Measurements from ENCODE around the gene HEXIM2. TPM values are rescaled to one million over a fixed set of nuclear protein-coding genes. Genes with fewer than 3 reads are reported as not detected.

HEXIM2 gene
- total and polyA plus RNA-seq, 2 of the 4 experiments (the other 2 are of a cell fraction): 4.5 to 6.1 TPM

DNA sequence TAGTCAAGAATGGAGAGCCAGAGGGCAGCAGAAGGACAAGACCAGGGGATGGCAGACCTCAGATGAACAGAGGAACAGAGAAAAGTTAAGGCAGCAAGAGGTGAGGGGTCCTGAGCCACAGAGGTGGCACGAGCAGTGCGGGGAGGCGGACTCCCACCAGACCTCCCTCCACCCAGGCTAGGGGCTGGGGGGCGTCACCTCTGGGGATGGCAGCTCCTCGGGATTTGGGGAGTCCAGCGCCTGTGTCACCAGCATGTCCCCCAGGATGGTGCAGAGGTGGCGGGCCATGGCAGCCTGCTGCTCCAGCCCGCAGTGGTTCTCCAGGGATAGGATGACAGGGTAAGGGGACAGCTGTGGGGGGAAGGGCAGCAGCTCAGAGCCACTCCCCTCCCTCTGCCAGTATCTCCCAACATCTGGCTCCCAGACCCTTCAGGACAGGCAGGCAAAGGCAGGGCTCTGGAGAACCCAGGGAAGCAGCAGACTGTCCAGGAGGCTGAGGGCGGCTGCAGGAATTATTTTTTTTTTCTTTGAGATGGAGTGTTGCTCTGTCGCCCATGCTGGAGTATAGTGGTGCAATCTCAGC, 45.1 kb upstream of the HEXIM2 start:
- no peak for ATAC-seq (ENCODE audit: low read depth)
- DNase-seq: no peak
- Histone ChIP-seq H3K56ac (ENCODE audit: extremely low read depth, insufficient read depth, low read length) (no peak overlapping the region), H3K14ac (replicated peaks; ENCODE audit: low read depth, low read length) (no peak overlapping the region; the same call in 1 of the 2 replicates), H3K4me1 (ENCODE audit: control insufficient read depth, insufficient read depth, low read length) (peaks cover 5% of the 10 kb centered on the region; the same call in 1 of the 2 replicates), H3K9me1 (ENCODE audit: insufficient read depth, low read length) (no peaks in the 10 kb centered on the region), H3K9ac (ENCODE audit: low read depth, low read length) (no peak overlapping the region), H3K23ac (ENCODE audit: low read depth, low read length) (no peak overlapping the region), H4K20me1 (ENCODE audit: insufficient read depth, low read length) (no peaks in the 10 kb centered on the region), H3K9me3 (ENCODE audit: control insufficient read depth, insufficient read depth, low read length) (no peaks in the 10 kb centered on the region), H4K5ac (ENCODE audit: low read depth, low read length) (no peak overlapping the region), H3K4me3 (ENCODE audit: insufficient read depth, low read depth, low read length) (no peak overlapping the region), H2BK20ac (ENCODE audit: low read depth, low read length) (no peak overlapping the region), H4K91ac (ENCODE audit: insufficient read depth, low read depth, low read length) (no peak overlapping the region), H3K36me3 (ENCODE audit: control insufficient read depth, insufficient read depth, low read length) (peaks cover 44% of the 10 kb centered on the region), H2BK5ac (ENCODE audit: low read depth, low read length, poor library complexity, severe bottlenecking) (no peak overlapping the region), H2AK9ac (replicated peaks; ENCODE audit: low read depth, low read length, poor library complexity) (peak overlapping the region; percentile 65), H2AK5ac (ENCODE audit: low read depth, low read length) (no peak overlapping the region; the same call in 1 of the 2 replicates), H2BK15ac (ENCODE audit: low read depth, low read length) (no peak overlapping the region; the same call in 2 of the 3 replicates), H4K8ac (ENCODE audit: low read depth in 2 of 2, low read length in 2 of 2) (no peak overlapping the region), H3K4ac (ENCODE audit: low read depth, low read length) (no peak overlapping the region), H3K18ac (ENCODE audit: low read depth, low read length) (no peak overlapping the region), H3K79me1 (ENCODE audit: low read depth in 1 of 2, low read length in 2 of 2) (peaks cover 0 to 3% of the 10 kb centered on the region in 2 experiments; a peak in 1 of 4 replicates), H3K27me3 (ENCODE audit: control insufficient read depth, insufficient read depth, low read length) (no peaks in the 10 kb centered on the region), H2BK120ac (ENCODE audit: low read depth, low read length) (no peak overlapping the region), H3K4me2 (ENCODE audit: low read depth, low read length) (no peak overlapping the region), H3K27ac (ENCODE audit: insufficient read depth, low read length) (no peak overlapping the region), H2AFZ (replicated peaks; ENCODE audit: low read length, poor library complexity) (peak overlapping the region; percentile 11)
- ChIA-PET CTCF (interaction anchor here (1.5 kb wide), 1 partner anchor 19 kb away, joined by 7 read pairs; the partner anchor contains the start of gene ACBD4), POLR2A (ENCODE audit: unreplicated experiment) (no interaction called here)
- BruUV-seq (replicated peaks): no TSS peak
- in situ Hi-C loops (cut with MboI; ENCODE audit: low sequenced_read_pairs): no loop called here
- dilution Hi-C loops (cut with HindIII; ENCODE audit: low sequenced_read_pairs, unreplicated experiment): no loop called here
- intact Hi-C loops (cut with micrococcal nuclease): no loop called here
- WGBS, 2 experiments (ENCODE audit: extremely low coverage in 2 of 2, insufficient read length in 1 of 2): no CpG with 5 or more reads among the region's 10 CpGs
- TF ChIP-seq BHLHE40 (IDR thresholded peaks at IDR 0.05; ENCODE audit: low read depth, low read length) (no peak), NFE2L2 (IDR thresholded peaks at IDR 0.05; ENCODE audit: low read depth, low read length) (no peak), MXI1 (IDR thresholded peaks at IDR 0.05; ENCODE audit: borderline replicate concordance, low read depth, low read length) (no peak), RCOR1 (IDR thresholded peaks at IDR 0.05; ENCODE audit: insufficient replicate concordance, low read length) (no peak), MAFK (IDR thresholded peaks at IDR 0.05; ENCODE audit: low read depth, low read length) (no peak), MAZ (IDR thresholded peaks at IDR 0.05; ENCODE audit: borderline replicate concordance, low read depth, low read length) (no peak)
- TF ChIP-seq, protein P1, sequence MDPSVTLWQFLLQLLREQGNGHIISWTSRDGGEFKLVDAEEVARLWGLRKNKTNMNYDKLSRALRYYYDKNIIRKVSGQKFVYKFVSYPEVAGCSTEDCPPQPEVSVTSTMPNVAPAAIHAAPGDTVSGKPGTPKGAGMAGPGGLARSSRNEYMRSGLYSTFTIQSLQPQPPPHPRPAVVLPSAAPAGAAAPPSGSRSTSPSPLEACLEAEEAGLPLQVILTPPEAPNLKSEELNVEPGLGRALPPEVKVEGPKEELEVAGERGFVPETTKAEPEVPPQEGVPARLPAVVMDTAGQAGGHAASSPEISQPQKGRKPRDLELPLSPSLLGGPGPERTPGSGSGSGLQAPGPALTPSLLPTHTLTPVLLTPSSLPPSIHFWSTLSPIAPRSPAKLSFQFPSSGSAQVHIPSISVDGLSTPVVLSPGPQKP (IDR thresholded peaks at IDR 0.05; ENCODE audit: borderline replicate concordance, low read depth, low read length): no peak

All from IMR-90 (cell line).